ENCODE measurements around the gene MUC2.

MUC2 gene

GRCh38 chr11:1071571-1072115 lies 3.0 kb upstream of the MUC2 start:
- no peak overlapping the region for H3K4me3 ChIP-seq
- no peak overlapping the region for H3K9ac ChIP-seq (ENCODE audit: insufficient read length)
- H3K9me3 ChIP-seq (ENCODE audit: low read depth, low read length), result no peaks in the 10 kb centered on the region
- no peaks in the 10 kb centered on the region for H3K36me3 ChIP-seq (ENCODE audit: insufficient read depth, low read length)
- DNase-seq (ENCODE audit: low read depth, low spot score), result no peak
- H3K27ac ChIP-seq, result no peak overlapping the region
- TF ChIP-seq EZH2 (IDR thresholded peaks at IDR 0.05) (no peak), POLR2AphosphoS5 (IDR thresholded peaks at IDR 0.05; ENCODE audit: borderline replicate concordance, low read depth, low read length) (no peak), FOXP2 (optimal IDR thresholded peaks at IDR 0.05; ENCODE audit: control extremely low read depth, extremely low read length, insufficient read depth) (no peak)

- Histone ChIP-seq H3K9ac (ENCODE audit: insufficient read length) (no peak overlapping the region), H3K9me3 (ENCODE audit: low read depth, low read length) (no peaks in the 10 kb centered on the region), H3K27ac (no peak overlapping the region), H3K4me3 (no peak overlapping the region), H3K36me3 (ENCODE audit: insufficient read depth, low read length) (no peaks in the 10 kb centered on the region)
- TF ChIP-seq POLR2AphosphoS5 (IDR thresholded peaks at IDR 0.05; ENCODE audit: borderline replicate concordance, low read depth, low read length) (no peak), FOXP2 (optimal IDR thresholded peaks at IDR 0.05; ENCODE audit: control extremely low read depth, extremely low read length, insufficient read depth) (no peak), EZH2 (IDR thresholded peaks at IDR 0.05) (no peak)
- no peak for DNase-seq (ENCODE audit: low read depth, low spot score)
Measured at GRCh38 chr11:1072116-1072820, 2.4 kb upstream of the MUC2 start.

- Histone ChIP-seq H3K4me3 (no peak overlapping the region), H3K36me3 (ENCODE audit: insufficient read depth, low read length) (no peaks in the 10 kb centered on the region), H3K9me3 (ENCODE audit: low read depth, low read length) (no peaks in the 10 kb centered on the region), H3K9ac (ENCODE audit: insufficient read length) (no peak overlapping the region), H3K27ac (no peak overlapping the region)
- no peak for DNase-seq (ENCODE audit: low read depth, low spot score)
- TF ChIP-seq FOXP2 (optimal IDR thresholded peaks at IDR 0.05; ENCODE audit: control extremely low read depth, extremely low read length, insufficient read depth), result no peak
Measured at GRCh38 chr11:1072821-1073231, 1.8 kb upstream of the MUC2 start.

- Histone ChIP-seq H3K4me3 (no peak overlapping the region), H3K9ac (ENCODE audit: insufficient read length) (no peak overlapping the region), H3K27ac (no peak overlapping the region), H3K36me3 (ENCODE audit: insufficient read depth, low read length) (no peaks in the 10 kb centered on the region), H3K9me3 (ENCODE audit: low read depth, low read length) (no peaks in the 10 kb centered on the region)
- no peak for TF ChIP-seq FOXP2 (optimal IDR thresholded peaks at IDR 0.05; ENCODE audit: control extremely low read depth, extremely low read length, insufficient read depth)
- DNase-seq (ENCODE audit: low read depth, low spot score), result no peak
Measured at GRCh38 chr11:1073261-1073724, 1.4 kb upstream of the MUC2 start.

- TF ChIP-seq EZH2 (IDR thresholded peaks at IDR 0.05), result no peak
- TF ChIP-seq POLR2AphosphoS5 (IDR thresholded peaks at IDR 0.05; ENCODE audit: borderline replicate concordance, low read depth, low read length), result no peak
- no peak for TF ChIP-seq FOXP2 (optimal IDR thresholded peaks at IDR 0.05; ENCODE audit: control extremely low read depth, extremely low read length, insufficient read depth)
- no peak overlapping the region for H3K4me3 ChIP-seq
- no peaks in the 10 kb centered on the region for H3K36me3 ChIP-seq (ENCODE audit: insufficient read depth, low read length)
- no peak overlapping the region for H3K27ac ChIP-seq
- no peak overlapping the region for H3K9ac ChIP-seq (ENCODE audit: insufficient read length)
- H3K9me3 ChIP-seq (ENCODE audit: low read depth, low read length), result no peaks in the 10 kb centered on the region
- DNase-seq (ENCODE audit: low read depth, low spot score), result no peak
Measured at GRCh38 chr11:1073851-1074243, 827 bp upstream of the MUC2 start.

- H3K36me3 ChIP-seq (ENCODE audit: insufficient read depth, low read length), result no peaks in the 10 kb centered on the region
Measured at GRCh38 chr11:1075341-1075911, 752 bp downstream of the MUC2 start.

GRCh38 chr11:1076061-1076665 lies 1.5 kb downstream of the MUC2 start:
- H3K27ac ChIP-seq, result no peak overlapping the region
- H3K9me3 ChIP-seq (ENCODE audit: low read depth, low read length), result no peaks in the 10 kb centered on the region
- no peak for DNase-seq (ENCODE audit: low read depth, low spot score)
- H3K4me3 ChIP-seq, result no peak overlapping the region
- TF ChIP-seq FOXP2 (optimal IDR thresholded peaks at IDR 0.05; ENCODE audit: control extremely low read depth, extremely low read length, insufficient read depth) (no peak), POLR2AphosphoS5 (IDR thresholded peaks at IDR 0.05; ENCODE audit: borderline replicate concordance, low read depth, low read length) (no peak), EZH2 (IDR thresholded peaks at IDR 0.05) (no peak)
- H3K9ac ChIP-seq (ENCODE audit: insufficient read length), result no peak overlapping the region
- no peaks in the 10 kb centered on the region for H3K36me3 ChIP-seq (ENCODE audit: insufficient read depth, low read length)

More at GRCh38 chr11:1075341-1075911, 752 bp downstream of the MUC2 start:
- Histone ChIP-seq H3K9me3 (ENCODE audit: low read depth, low read length) (no peaks in the 10 kb centered on the region), H3K9ac (ENCODE audit: insufficient read length) (no peak overlapping the region), H3K27ac (no peak overlapping the region), H3K4me3 (no peak overlapping the region)
- TF ChIP-seq FOXP2 (optimal IDR thresholded peaks at IDR 0.05; ENCODE audit: control extremely low read depth, extremely low read length, insufficient read depth) (no peak), EZH2 (IDR thresholded peaks at IDR 0.05) (no peak)
- no peak for DNase-seq (ENCODE audit: low read depth, low spot score)

GRCh38 chr11:1077033-1077416 lies 2.4 kb downstream of the MUC2 start:
- Histone ChIP-seq H3K4me3 (no peak overlapping the region), H3K9me3 (ENCODE audit: low read depth, low read length) (no peaks in the 10 kb centered on the region), H3K9ac (ENCODE audit: insufficient read length) (no peak overlapping the region), H3K36me3 (ENCODE audit: insufficient read depth, low read length) (no peaks in the 10 kb centered on the region), H3K27ac (no peak overlapping the region)
- no peak for TF ChIP-seq EZH2 (IDR thresholded peaks at IDR 0.05)
- no peak for DNase-seq (ENCODE audit: low read depth, low spot score)

Data from SK-N-MC (cell line).